HG03139 (cell line): ENCODE results near the gene GOLT1A.
"Not testable (repeated sequence)": the region's sequence is repeated elsewhere in the genome, so short reads cannot be mapped to it uniquely, and the experiment has no call there.

Experiments
- ATAC-seq: cut with Tn5 transposase; IDR thresholded peaks from one replicate; pipeline ENCODE4 v1.9.1; 2021; ENCODE audit not compliant: unreplicated experiment

GOLT1A gene

GRCh38 chr1:204249736-204250427 lies 36.1 kb upstream of the GOLT1A start:
- ATAC-seq = no peak

- ATAC-seq = no peak
These were observed 35.2 kb upstream of the GOLT1A start for GRCh38 chr1:204248954-204249353.

GRCh38 chr1:204246876-204247275 lies 33.1 kb upstream of the GOLT1A start:
- no peak for ATAC-seq

GRCh38 chr1:204242920-204243319 lies 29.1 kb upstream of the GOLT1A start:
- ATAC-seq = no peak

- no peak for ATAC-seq
These were observed 28.1 kb upstream of the GOLT1A start for GRCh38 chr1:204241914-204242313.

- ATAC-seq = no peak
These were observed 27.3 kb upstream of the GOLT1A start for GRCh38 chr1:204241050-204241449.

GRCh38 chr1:204240233-204240632 lies 26.4 kb upstream of the GOLT1A start:
- no peak for ATAC-seq

GRCh38 chr1:204239401-204239800 lies 25.6 kb upstream of the GOLT1A start:
- not testable (repeated sequence) for ATAC-seq

- ATAC-seq = not testable (repeated sequence)
These were observed 24.7 kb upstream of the GOLT1A start for GRCh38 chr1:204238520-204238919.

GRCh38 chr1:204237515-204237914 lies 23.7 kb upstream of the GOLT1A start:
- ATAC-seq = not testable (repeated sequence)

GRCh38 chr1:204232526-204232925 lies 18.7 kb upstream of the GOLT1A start:
- no peak for ATAC-seq

- no peak for ATAC-seq
These were observed 16.4 kb upstream of the GOLT1A start for GRCh38 chr1:204230211-204230610.

- ATAC-seq = no peak
These were observed 15.1 kb upstream of the GOLT1A start for GRCh38 chr1:204228896-204229295.

- ATAC-seq = no peak
These were observed 14.4 kb upstream of the GOLT1A start for GRCh38 chr1:204227996-204228785.

- no peak for ATAC-seq
These were observed 13.6 kb upstream of the GOLT1A start for GRCh38 chr1:204227351-204227750.

GRCh38 chr1:204225841-204226735 lies 12.3 kb upstream of the GOLT1A start:
- no peak for ATAC-seq

- ATAC-seq = no peak
These were observed 10.9 kb upstream of the GOLT1A start for GRCh38 chr1:204224655-204225054.

- no peak for ATAC-seq
These were observed 9.5 kb upstream of the GOLT1A start for GRCh38 chr1:204223129-204223860.

GRCh38 chr1:204222764-204223055 lies 8.9 kb upstream of the GOLT1A start:
- no peak for ATAC-seq

- no peak for ATAC-seq
These were observed 8.4 kb upstream of the GOLT1A start for GRCh38 chr1:204222006-204222763.
